GM12872 (cell line): ENCODE results near the gene C1QTNF5.
A peak's percentile ranks its signal among the peaks of the same experiment; 100 is the strongest.

Source experiments
- CTCF ChIP-seq: IDR thresholded peaks from 3 replicates; pipeline ENCODE4 v1.5.1; 2011; ENCODE audit warnings: low read depth, mild to moderate bottlenecking, low read length, moderate library complexity; ENCODE audit not compliant: insufficient read depth

The C1QTNF5 gene

DNA sequence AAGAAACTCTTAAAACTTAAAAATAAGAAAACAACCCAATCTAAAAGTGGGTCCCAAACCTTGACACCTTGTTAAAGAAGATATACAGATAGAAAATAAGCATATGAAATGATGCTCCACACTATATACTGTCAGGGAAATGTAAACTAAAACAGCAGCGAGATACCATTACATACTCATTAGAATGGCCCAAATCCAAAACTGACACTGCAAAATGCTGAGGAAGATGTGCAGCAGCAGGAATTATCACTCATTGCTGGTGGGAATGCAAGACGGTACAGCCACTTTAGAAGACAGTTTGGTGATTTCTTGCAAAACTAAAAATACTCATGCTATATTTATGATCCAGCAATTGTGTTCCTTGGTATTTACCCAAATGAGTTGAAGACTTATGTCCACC is 11.4 kb downstream of the C1QTNF5 start:
- TF ChIP-seq CTCF: no peak

DNA sequence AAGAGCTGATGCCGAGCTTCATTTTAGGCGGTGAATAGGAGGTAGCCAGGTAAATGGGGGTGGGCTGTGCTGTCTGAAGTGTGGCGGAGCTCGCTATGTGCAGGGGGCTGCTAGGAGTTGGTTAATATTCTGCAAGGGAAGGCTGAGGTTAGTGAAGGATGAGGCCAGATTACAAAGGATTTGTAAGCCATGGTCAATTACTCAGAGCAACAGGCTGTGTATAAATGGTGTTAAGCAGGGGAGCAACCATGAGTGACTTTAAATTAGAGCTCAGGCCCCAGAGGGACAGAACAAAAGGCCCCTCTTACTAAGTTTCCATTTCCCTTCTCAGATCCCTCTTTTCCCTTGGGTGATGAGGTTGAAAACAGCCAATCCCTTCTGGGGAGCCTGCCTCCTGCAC is 16.5 kb downstream of the C1QTNF5 start:
- TF ChIP-seq CTCF: no peak

GRCh38 chr11:119323532-119324033 is 17.1 kb downstream of the C1QTNF5 start:
- peak; percentile 86 for TF ChIP-seq CTCF

- no peak for TF ChIP-seq CTCF
Observed at GRCh38 chr11:119322921-119323531, 17.7 kb downstream of the C1QTNF5 start.

- no peak for TF ChIP-seq CTCF
Observed at GRCh38 chr11:119322360-119322739, 18.3 kb downstream of the C1QTNF5 start.

DNA sequence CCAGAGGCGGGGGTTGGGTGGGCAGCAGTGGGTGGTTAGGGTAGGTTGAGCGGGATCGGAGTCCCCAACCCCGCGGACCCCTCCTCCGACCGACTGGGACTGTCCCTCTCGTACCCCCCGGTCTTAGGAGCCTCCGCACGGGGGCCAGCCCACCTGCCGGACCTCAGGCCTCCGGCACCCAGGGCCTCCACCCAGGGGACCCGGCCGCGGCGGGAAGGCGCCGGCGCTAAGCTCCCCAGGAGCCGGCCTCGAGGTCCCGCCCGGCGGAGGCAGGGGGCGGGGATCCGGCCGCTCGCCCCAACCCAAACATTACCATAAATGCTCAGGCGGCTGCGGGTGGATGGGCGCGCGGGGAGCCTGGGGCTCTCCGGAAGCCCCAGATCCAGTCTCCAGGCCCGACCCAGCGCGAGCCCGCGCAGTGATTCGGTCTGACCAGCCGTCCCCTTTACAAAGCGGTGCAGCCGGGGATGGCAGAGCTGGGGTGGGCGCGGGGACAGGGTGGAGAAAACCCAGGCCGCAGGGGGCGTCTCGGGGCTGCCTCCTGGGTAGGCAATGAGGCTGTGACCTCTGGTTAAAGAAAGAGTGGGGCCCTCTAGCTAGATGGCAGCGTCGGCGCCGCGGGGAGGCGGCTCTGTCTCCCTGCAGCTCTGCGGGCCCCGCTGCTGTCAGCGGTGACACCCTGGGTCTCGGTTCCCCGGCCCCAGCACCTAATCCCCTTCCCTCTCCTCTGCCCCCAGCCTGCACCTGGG is 19.7 kb downstream of the C1QTNF5 start:
- TF ChIP-seq CTCF: no peak; the same call in 2 of the 3 replicates

DNA sequence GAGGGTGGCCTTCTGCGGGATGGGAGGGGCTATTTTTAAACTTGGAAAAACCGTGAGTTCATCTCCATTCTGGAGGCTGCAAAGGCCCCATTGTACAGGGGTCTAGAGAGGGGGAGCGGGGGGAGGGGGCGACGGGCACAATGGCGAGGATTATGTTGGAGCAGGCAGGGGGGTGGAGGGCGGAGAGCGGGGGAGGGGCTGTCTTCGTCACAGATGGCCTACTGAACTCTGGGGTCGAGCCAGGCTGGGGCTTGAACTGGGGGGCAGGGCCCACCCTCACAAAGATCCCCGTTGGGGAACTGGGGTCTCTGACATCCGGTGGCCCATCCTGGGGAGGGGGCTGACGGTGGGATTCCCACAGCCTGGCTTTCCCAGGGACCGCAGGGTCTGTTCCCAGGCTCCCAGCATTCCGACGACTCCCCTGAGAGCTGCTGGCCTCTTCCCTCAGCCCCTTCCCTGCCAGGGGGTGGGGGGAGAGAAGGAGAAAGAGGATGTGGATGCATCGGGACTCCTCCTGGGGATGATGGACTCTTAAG is 20.4 kb downstream of the C1QTNF5 start:
- TF ChIP-seq CTCF: no peak
